HEK293 (cell line): ENCODE results near the gene UBAP1L.
"Not testable (repeated sequence)": the region's sequence is repeated elsewhere in the genome, so short reads cannot be mapped to it uniquely, and the experiment has no call there.

Experiments used
- CTCF ChIA-PET: fragments of 350-600 bp; formaldehyde crosslinking; extraction: SDS; loops from one replicate; lab custom pipeline; 2021; ENCODE audit warnings: antibody characterized with exemption; lab: Yijun Ruan, JAX
- POLR2A ChIA-PET: fragments of 300-600 bp; formaldehyde crosslinking; extraction: SDS; loops from one replicate; lab custom pipeline; 2020; ENCODE audit warnings: antibody characterized with exemption, inconsistent platforms; lab: Yijun Ruan, JAX
- H3K27ac ChIP-seq: fragments of 200-500 bp; sonication (Bioruptor generic); 2 replicates; pipeline ENCODE4 v1.5.1; 2014; ENCODE audit warnings: low read depth, low read length, control low read depth, inconsistent platforms; ENCODE audit errors: extremely low read depth
- H3K36me3 ChIP-seq, 2 experiments: fragments of 200-500 bp in 1 of 2; sonication (Bioruptor generic) in 1 of 2; 1 replicate in 1 of 2; 2 replicates in 1 of 2; pipeline ENCODE4 v1.5.1; 2014 to 2017; ENCODE audit warnings: inconsistent platforms in 2 of 2, low read length in 2 of 2; ENCODE audit not compliant: control insufficient read depth in 2 of 2, insufficient read depth in 1 of 2
- H3K4me1 ChIP-seq: fragments of 200-500 bp; sonication (Bioruptor generic); 2 replicates; pipeline ENCODE4 v1.5.1; 2014; ENCODE audit warnings: mild to moderate bottlenecking, low read length, inconsistent platforms; ENCODE audit not compliant: control insufficient read depth, insufficient read depth
- H3K4me3 ChIP-seq: 2 replicates; pipeline ENCODE4 v1.5.1; 2011; ENCODE audit warnings: low read depth, mild to moderate bottlenecking, control low read depth, low read length, moderate library complexity
- H3K9me3 ChIP-seq: fragments of 200-500 bp; sonication (Bioruptor generic); 2 replicates; pipeline ENCODE4 v1.5.1; 2014; ENCODE audit warnings: low read depth, low read length, inconsistent platforms; ENCODE audit not compliant: control insufficient read depth, insufficient read depth
- BCL11A ChIP-seq: fragments of 450-650 bp; formaldehyde crosslinking; IDR thresholded peaks from 2 replicates; pipeline ENCODE4 v1.5.1; 2016; ENCODE audit warnings: low read depth, missing biosample characterization, missing genetic modification characterization
- GLIS1 ChIP-seq: fragments of 450-650 bp; formaldehyde crosslinking; IDR thresholded peaks from 2 replicates; pipeline ENCODE4 v1.5.1; 2016; ENCODE audit warnings: missing biosample characterization, missing genetic modification characterization
- KLF16 ChIP-seq: fragments of 450-650 bp; formaldehyde crosslinking; IDR thresholded peaks from 2 replicates; pipeline ENCODE4 v1.5.1; 2017; ENCODE audit warnings: missing biosample characterization, missing genetic modification characterization
- TCF7L2 ChIP-seq: IDR thresholded peaks from 2 replicates; pipeline ENCODE4 v1.6.1; 2011; ENCODE audit warnings: low read depth, mild to moderate bottlenecking, inconsistent platforms, low read length, moderate library complexity, borderline replicate concordance
- WT1 ChIP-seq: fragments of 450-650 bp; formaldehyde crosslinking; IDR thresholded peaks from 2 replicates; pipeline ENCODE4 v1.5.1; 2016; ENCODE audit warnings: missing biosample characterization, missing genetic modification characterization
- ZBTB20 ChIP-seq: fragments of 450-650 bp; formaldehyde crosslinking; IDR thresholded peaks from 2 replicates; pipeline ENCODE4 v1.5.1; 2016; ENCODE audit warnings: missing biosample characterization, missing genetic modification characterization
- ZBTB7A ChIP-seq: fragments of 450-650 bp; formaldehyde crosslinking; IDR thresholded peaks from 2 replicates; pipeline ENCODE4 v1.5.1; 2016; ENCODE audit warnings: low read depth, missing biosample characterization, missing genetic modification characterization
- ZFHX2 ChIP-seq: fragments of 450-650 bp; formaldehyde crosslinking; conservative IDR thresholded peaks from 2 replicates; pipeline ENCODE4 v1.5.1; 2016; ENCODE audit warnings: missing biosample characterization, missing genetic modification characterization
- ZNF114 ChIP-seq: fragments of 450-650 bp; formaldehyde crosslinking; IDR thresholded peaks from 2 replicates; pipeline ENCODE4 v1.5.0; 2017; ENCODE audit warnings: missing biosample characterization, missing genetic modification characterization
- ZNF280C ChIP-seq: fragments of 450-650 bp; formaldehyde crosslinking; IDR thresholded peaks from 2 replicates; pipeline ENCODE4 v1.5.1; 2016; ENCODE audit warnings: missing biosample characterization, missing genetic modification characterization
- ZNF311 ChIP-seq: fragments of 450-650 bp; formaldehyde crosslinking; IDR thresholded peaks from 2 replicates; pipeline ENCODE4 v1.5.1; 2017; ENCODE audit warnings: missing biosample characterization, missing genetic modification characterization, borderline replicate concordance
- ZNF391 ChIP-seq: fragments of 450-650 bp; formaldehyde crosslinking; IDR thresholded peaks from 2 replicates; pipeline ENCODE4 v1.5.1; 2016; ENCODE audit warnings: low read depth, missing biosample characterization, missing genetic modification characterization, borderline replicate concordance
- ZNF404 ChIP-seq: fragments of 450-650 bp; formaldehyde crosslinking; IDR thresholded peaks from 2 replicates; pipeline ENCODE4 v1.5.1; 2017; ENCODE audit warnings: missing biosample characterization, missing genetic modification characterization
- ZNF416 ChIP-seq: fragments of 450-650 bp; formaldehyde crosslinking; IDR thresholded peaks from 2 replicates; pipeline ENCODE4 v1.5.1; 2016; ENCODE audit warnings: missing biosample characterization, missing genetic modification characterization
- ZNF658 ChIP-seq: fragments of 450-650 bp; formaldehyde crosslinking; IDR thresholded peaks from 2 replicates; pipeline ENCODE4; 2016; ENCODE audit warnings: missing biosample characterization, missing genetic modification characterization
- ZNF660 ChIP-seq: fragments of 450-650 bp; IDR thresholded peaks from 2 replicates; pipeline ENCODE4 v1.5.1; 2018; ENCODE audit warnings: missing biosample characterization, mild to moderate bottlenecking, missing genetic modification characterization
- ZNF670 ChIP-seq: fragments of 450-650 bp; formaldehyde crosslinking; IDR thresholded peaks from 2 replicates; pipeline ENCODE4 v1.5.1; 2016; ENCODE audit warnings: missing biosample characterization, missing genetic modification characterization, low read depth

Gene UBAP1L

GRCh38 chr15:65094294-65094995, 20.6 kb downstream of the UBAP1L start:
- peaks cover 0 to 24% of the 10 kb centered on the region in 2 experiments; a peak in 1 of 3 replicates for H3K36me3 ChIP-seq
- peak; percentile 9; the same call in 1 of the 2 replicates for TF ChIP-seq GLIS1 (tag by site-specific recombination)
- TF ChIP-seq ZNF658 (tag by site-specific recombination), result no peak
- TF ChIP-seq, all 188 proteins: peak for 1
- no peaks in the 10 kb centered on the region for H3K9me3 ChIP-seq
- no peaks in the 10 kb centered on the region for H3K4me1 ChIP-seq
- no peak overlapping the region for H3K27ac ChIP-seq
- POLR2A ChIA-PET, result no interaction called here
- no peak overlapping the region for H3K4me3 ChIP-seq
- CTCF ChIA-PET, result interaction anchor here (0.6 kb wide), 1 partner anchor 1316 kb away, joined by 3 read pairs; no protein-coding TSS in a partner anchor

GRCh38 chr15:65093793-65094170, 21.2 kb downstream of the UBAP1L start:
- H3K9me3 ChIP-seq, H3K27ac ChIP-seq, H3K4me1 ChIP-seq, POLR2A ChIA-PET, H3K4me3 ChIP-seq: not testable (repeated sequence)
- CTCF ChIA-PET, result interaction anchor here (0.9 kb wide), 1 partner anchor 39 kb away, joined by 3 read pairs; no protein-coding TSS in a partner anchor
- peaks cover 0 to 17% of the 10 kb centered on the region in 2 experiments; a peak in 1 of 3 replicates for H3K36me3 ChIP-seq

- CTCF ChIA-PET, result interaction anchor here (0.9 kb wide), 1 partner anchor 38 kb away, joined by 3 read pairs; no protein-coding TSS in a partner anchor
- H3K4me1 ChIP-seq, result no peaks in the 10 kb centered on the region
- POLR2A ChIA-PET, result no interaction called here
Measured at GRCh38 chr15:65092911-65093792, 21.8 kb downstream of the UBAP1L start.

GRCh38 chr15:65091946-65092770, 22.8 kb downstream of the UBAP1L start:
- H3K4me3 ChIP-seq, result no peak overlapping the region
- H3K9me3 ChIP-seq, result no peaks in the 10 kb centered on the region
- CTCF ChIA-PET, result interaction anchor here (0.5 kb wide), 1 partner anchor 8 kb away, joined by 3 read pairs; no protein-coding TSS in a partner anchor
- H3K4me1 ChIP-seq, result no peaks in the 10 kb centered on the region
- H3K27ac ChIP-seq, result no peak overlapping the region
- H3K36me3 ChIP-seq, result peaks cover 0 to 1% of the 10 kb centered on the region in 2 experiments; a peak in 1 of 3 replicates
- no peak for TF ChIP-seq ZBTB20 (tag by site-specific recombination)
- TF ChIP-seq TCF7L2, result no peak
- TF ChIP-seq GLIS1 (tag by site-specific recombination), result no peak
- no peak for TF ChIP-seq ZNF280C (tag by site-specific recombination)
- no peak for TF ChIP-seq ZNF391 (tag by site-specific recombination)
- TF ChIP-seq KLF16 (tag by site-specific recombination), result no peak
- TF ChIP-seq ZNF311 (tag by site-specific recombination), result no peak
- POLR2A ChIA-PET, result no interaction called here

More at GRCh38 chr15:65092911-65093792, 21.8 kb downstream of the UBAP1L start:
- TF ChIP-seq ZBTB7A (tag by site-specific recombination), result no peak
- TF ChIP-seq ZNF114 (tag by site-specific recombination), result no peak
- no peak for TF ChIP-seq ZNF670
- no peak for TF ChIP-seq ZNF416
- peak; percentile 36; the same call in 1 of the 2 replicates for TF ChIP-seq ZFHX2 (tag by site-specific recombination)
- no peak for TF ChIP-seq ZNF404
- TF ChIP-seq ZNF660, result no peak
- TF ChIP-seq BCL11A, result no peak
- no peak for TF ChIP-seq WT1 (tag by site-specific recombination)
- Histone ChIP-seq H3K36me3 (peaks cover 0 to 11% of the 10 kb centered on the region in 2 experiments; a peak in 1 of 3 replicates), H3K27ac (no peak overlapping the region), H3K4me3 (no peak overlapping the region), H3K9me3 (no peaks in the 10 kb centered on the region)
